Limb (tissue), 2 donors: ENCODE data around the gene TTC21A.
A peak's percentile ranks its signal among the peaks of the same experiment; 100 is the strongest.

Source experiments
- DNase-seq, 2 donors: peaks; one replicate each; pipeline ENCODE4 v3.0.0-alpha.2; 2016; ENCODE audit errors: extremely low spot score in 2 of 2

TTC21A gene

GRCh38 chr3:39137991-39138803, 30.7 kb downstream of the TTC21A start:
- no peak for DNase-seq

GRCh38 chr3:39138804-39139415, 31.4 kb downstream of the TTC21A start:
- peak in 1 of 2 donors; percentile 74 for DNase-seq

GRCh38 chr3:39139442-39139841, 32.0 kb downstream of the TTC21A start:
- DNase-seq = no peak

GRCh38 chr3:39140341-39140971, 33.0 kb downstream of the TTC21A start:
- no peak for DNase-seq

- no peak for DNase-seq
Measured at GRCh38 chr3:39141171-39141995, 33.9 kb downstream of the TTC21A start.

GRCh38 chr3:39142067-39142466, 34.6 kb downstream of the TTC21A start:
- no peak for DNase-seq

GRCh38 chr3:39143051-39143885, 35.8 kb downstream of the TTC21A start:
- DNase-seq = no peak

GRCh38 chr3:39144095-39144747, 36.7 kb downstream of the TTC21A start:
- DNase-seq = no peak

- no peak for DNase-seq
Measured at GRCh38 chr3:39144748-39145380, 37.4 kb downstream of the TTC21A start.

GRCh38 chr3:39146083-39146501, 38.6 kb downstream of the TTC21A start:
- DNase-seq = no peak

- peak; percentile 43 to 73 for DNase-seq
Measured at GRCh38 chr3:39146611-39147591, 39.4 kb downstream of the TTC21A start.

GRCh38 chr3:39147711-39148434, 40.4 kb downstream of the TTC21A start:
- DNase-seq = no peak

- DNase-seq = no peak
Measured at GRCh38 chr3:39148435-39149058, 41.1 kb downstream of the TTC21A start.

- no peak for DNase-seq
Measured at GRCh38 chr3:39149059-39149455, 41.6 kb downstream of the TTC21A start.

GRCh38 chr3:39149498-39150147, 42.1 kb downstream of the TTC21A start:
- DNase-seq = no peak

- no peak for DNase-seq
Measured at GRCh38 chr3:39150148-39150802, 42.8 kb downstream of the TTC21A start.
